ENCODE measurements around the gene TNK2. TPM values are rescaled to one million over a fixed set of nuclear protein-coding genes. Genes with fewer than 3 reads are reported as not detected.
"Not testable (repeated sequence)": the region's sequence is repeated elsewhere in the genome, so short reads cannot be mapped to it uniquely, and the experiment has no call there.

TNK2 gene
- total RNA-seq, 1 donor: 36.4 TPM

- no peaks in the 10 kb centered on the region for H3K27me3 ChIP-seq (ENCODE audit: insufficient read depth, low read length)
- no peaks in the 10 kb centered on the region for H3K9me3 ChIP-seq (ENCODE audit: low read depth, low read length)
- no peak overlapping the region for H3K4me3 ChIP-seq (ENCODE audit: low read length)
- H3K4me1 ChIP-seq (ENCODE audit: insufficient read depth, low read length): no peaks in the 10 kb centered on the region
Observed at GRCh38 chr3:195866686-195867511, 41.5 kb downstream of the TNK2 start.

DNA sequence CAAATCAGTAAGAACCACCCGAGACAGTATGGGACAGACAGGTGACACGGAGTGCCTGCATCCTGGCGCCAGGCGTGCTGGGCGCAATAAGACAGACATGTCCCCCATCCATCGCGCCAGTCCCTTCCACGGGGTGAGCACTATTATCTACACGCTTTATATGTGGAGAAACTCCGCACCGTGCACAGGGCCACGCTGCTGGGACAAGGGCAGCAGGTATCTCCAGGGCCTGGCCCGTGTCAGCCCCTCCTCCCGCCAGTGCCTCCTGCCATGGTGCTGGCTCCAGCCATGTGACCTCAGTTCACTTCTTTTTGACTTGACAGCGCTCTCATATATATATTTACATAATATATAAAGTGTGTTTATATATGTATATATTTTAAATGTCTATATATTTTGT, 42.6 kb downstream of the TNK2 start:
- Histone ChIP-seq H3K9me3 (ENCODE audit: low read depth, low read length) (no peaks in the 10 kb centered on the region), H3K4me1 (ENCODE audit: insufficient read depth, low read length) (no peaks in the 10 kb centered on the region), H3K4me3 (ENCODE audit: low read length) (no peak overlapping the region), H3K27me3 (ENCODE audit: insufficient read depth, low read length) (no peaks in the 10 kb centered on the region)

DNA sequence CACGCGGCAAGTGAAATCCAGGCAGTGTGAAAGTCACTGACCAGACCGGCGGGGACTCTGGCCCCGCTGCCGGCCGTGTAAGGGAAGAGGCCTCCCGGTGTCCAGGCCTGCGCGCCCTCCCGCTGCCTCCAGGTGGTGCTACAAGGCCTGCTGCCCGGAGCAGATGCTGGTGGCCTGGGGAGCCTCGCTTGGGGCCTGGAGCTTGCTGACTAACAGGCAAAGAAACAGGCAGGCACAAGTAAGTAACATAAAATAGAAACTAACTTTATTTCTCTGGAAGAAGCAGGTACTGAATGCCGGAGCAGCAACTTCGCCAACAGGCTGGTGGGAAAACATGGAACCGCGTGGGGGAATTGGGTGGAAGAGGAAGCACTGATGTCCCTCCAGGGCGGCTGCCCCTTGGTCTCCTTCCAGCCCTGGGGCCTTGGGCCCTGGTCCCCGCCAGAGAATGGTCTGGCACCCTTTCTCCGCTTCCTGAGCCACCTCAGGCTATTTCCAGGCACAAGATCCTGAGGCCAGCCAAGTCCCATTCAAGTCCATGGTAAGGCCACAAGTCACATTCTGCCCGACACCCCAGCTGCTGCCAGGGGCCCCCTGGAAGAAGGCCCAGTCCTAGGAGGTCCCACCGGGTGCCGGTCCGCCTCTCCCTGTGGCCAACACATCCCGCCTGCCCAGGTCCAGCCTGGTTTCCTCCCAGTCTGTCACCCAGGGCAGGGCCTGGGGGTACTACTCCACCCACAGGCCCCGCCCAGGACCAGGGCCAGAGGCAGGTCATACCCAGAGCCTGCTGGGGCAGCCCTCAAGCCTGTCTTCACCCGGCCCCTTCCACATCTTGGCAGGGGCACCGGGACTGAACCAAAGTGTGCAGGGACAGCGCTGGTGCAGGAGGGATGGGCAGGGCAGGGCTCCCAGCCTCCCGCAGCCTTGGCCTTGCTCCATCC, 45.0 kb downstream of the TNK2 start:
- peaks cover 6% of the 10 kb centered on the region for H3K4me1 ChIP-seq (ENCODE audit: insufficient read depth, low read length)
- no peaks in the 10 kb centered on the region for H3K27me3 ChIP-seq (ENCODE audit: insufficient read depth, low read length)
- H3K4me3 ChIP-seq (ENCODE audit: low read length): no peak overlapping the region
- H3K9me3 ChIP-seq (ENCODE audit: low read depth, low read length): no peaks in the 10 kb centered on the region

GRCh38 chr3:195862318-195862717, 46.0 kb downstream of the TNK2 start:
- not testable (repeated sequence) for H3K27me3 ChIP-seq (ENCODE audit: insufficient read depth, low read length); H3K4me3 ChIP-seq (ENCODE audit: low read length); H3K9me3 ChIP-seq (ENCODE audit: low read depth, low read length); H3K4me1 ChIP-seq (ENCODE audit: insufficient read depth, low read length)

- no peaks in the 10 kb centered on the region for H3K9me3 ChIP-seq (ENCODE audit: low read depth, low read length)
- H3K27me3 ChIP-seq (ENCODE audit: insufficient read depth, low read length): peaks cover 4% of the 10 kb centered on the region
- H3K4me1 ChIP-seq (ENCODE audit: insufficient read depth, low read length): peaks cover 6% of the 10 kb centered on the region
- no peak overlapping the region for H3K4me3 ChIP-seq (ENCODE audit: low read length)
Observed at GRCh38 chr3:195860456-195860855, 47.9 kb downstream of the TNK2 start.

- Histone ChIP-seq H3K27me3 (ENCODE audit: insufficient read depth, low read length) (peaks cover 4% of the 10 kb centered on the region), H3K4me3 (ENCODE audit: low read length) (no peak overlapping the region), H3K4me1 (ENCODE audit: insufficient read depth, low read length) (peaks cover 6% of the 10 kb centered on the region), H3K9me3 (ENCODE audit: low read depth, low read length) (no peaks in the 10 kb centered on the region)
Observed at GRCh38 chr3:195859846-195860411, 48.4 kb downstream of the TNK2 start.

- H3K9me3 ChIP-seq (ENCODE audit: low read depth, low read length): no peaks in the 10 kb centered on the region
- H3K4me1 ChIP-seq (ENCODE audit: insufficient read depth, low read length): peaks cover 6% of the 10 kb centered on the region
- peaks cover 4% of the 10 kb centered on the region for H3K27me3 ChIP-seq (ENCODE audit: insufficient read depth, low read length)
- no peak overlapping the region for H3K4me3 ChIP-seq (ENCODE audit: low read length)
Observed at GRCh38 chr3:195859061-195859845, 49.1 kb downstream of the TNK2 start.

GRCh38 chr3:195856410-195857084, 51.8 kb downstream of the TNK2 start:
- Histone ChIP-seq H3K4me3 (ENCODE audit: low read length) (no peak overlapping the region), H3K4me1 (ENCODE audit: insufficient read depth, low read length) (peaks cover 6% of the 10 kb centered on the region), H3K27me3 (ENCODE audit: insufficient read depth, low read length) (peaks cover 4% of the 10 kb centered on the region), H3K9me3 (ENCODE audit: low read depth, low read length) (no peaks in the 10 kb centered on the region)

DNA sequence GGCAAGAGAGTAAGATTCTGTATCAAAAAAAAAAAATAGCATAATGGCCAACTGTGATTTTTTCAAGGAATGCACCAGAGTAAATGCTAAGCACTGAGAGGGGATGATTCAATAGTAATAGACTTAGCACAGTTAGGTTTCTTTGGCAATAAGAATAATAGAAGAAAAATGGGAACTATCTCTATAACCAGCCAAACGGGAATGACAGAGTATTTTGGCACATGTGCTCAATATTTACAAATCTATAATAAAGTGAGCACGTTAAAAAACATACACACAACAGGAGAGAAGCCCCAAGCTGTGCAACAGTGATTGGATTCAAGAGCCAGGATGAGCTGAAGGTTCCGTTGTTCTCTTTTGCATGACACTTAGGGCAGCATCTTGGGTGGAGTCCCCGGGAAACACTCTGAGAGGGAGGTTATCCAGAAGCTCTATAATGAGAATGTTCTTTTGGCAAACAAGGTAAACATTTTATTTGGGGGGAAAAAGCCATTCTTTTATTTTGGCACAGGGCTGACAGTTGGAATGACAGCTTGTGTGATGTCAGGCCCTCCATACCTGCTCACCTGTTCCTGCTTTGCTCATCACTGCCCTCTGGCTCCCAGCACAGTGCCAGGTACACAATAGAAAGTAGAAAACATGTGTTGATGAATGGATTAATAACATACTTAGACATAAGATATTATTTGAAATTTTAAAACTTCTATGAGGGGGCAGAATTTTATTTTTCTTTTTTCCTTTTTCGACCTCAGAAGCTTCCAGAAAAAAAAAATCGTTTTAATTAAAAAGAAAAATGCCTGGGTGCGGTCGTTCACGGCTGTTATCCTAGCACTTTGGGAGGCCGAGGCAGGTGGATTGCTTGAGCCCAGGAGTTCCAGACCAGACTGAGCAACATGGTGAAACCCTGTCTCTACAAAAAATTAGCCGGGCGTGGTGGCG, 52.6 kb downstream of the TNK2 start:
- Histone ChIP-seq H3K4me3 (ENCODE audit: low read length) (no peak overlapping the region), H3K9me3 (ENCODE audit: low read depth, low read length) (no peaks in the 10 kb centered on the region), H3K4me1 (ENCODE audit: insufficient read depth, low read length) (peaks cover 9% of the 10 kb centered on the region), H3K27me3 (ENCODE audit: insufficient read depth, low read length) (peaks cover 4% of the 10 kb centered on the region)

DNA sequence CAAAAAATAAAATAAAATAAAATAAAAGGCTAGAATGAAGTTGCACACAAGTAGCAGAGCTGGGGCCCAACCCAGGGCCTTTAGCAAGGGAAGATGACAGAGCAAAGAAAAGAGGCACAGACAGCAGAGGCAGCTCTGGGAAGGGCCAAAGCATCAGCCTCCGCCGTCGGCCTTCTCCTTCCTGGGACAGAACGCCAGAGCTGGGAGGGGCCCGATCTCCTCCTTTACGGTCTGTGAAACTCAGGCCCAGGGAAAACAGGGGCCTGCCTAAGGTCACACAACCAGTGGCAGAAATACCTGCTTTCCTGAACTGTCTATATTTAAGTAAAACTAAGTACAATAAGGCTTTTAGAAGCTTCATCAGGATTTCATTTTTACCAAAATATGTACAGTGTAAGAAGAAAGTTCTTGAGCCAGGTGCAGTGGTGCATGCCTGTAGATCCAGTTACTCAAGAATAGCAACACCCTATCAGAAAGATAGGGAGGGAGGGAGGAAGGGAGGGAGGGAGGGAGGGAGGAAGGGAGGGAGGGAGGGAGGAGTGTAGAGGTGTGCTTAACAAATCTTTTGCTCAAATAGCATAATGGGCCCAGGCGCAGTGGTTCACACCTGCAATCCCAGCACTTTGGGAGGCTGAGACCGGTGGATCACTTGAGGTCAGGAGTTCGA, 53.6 kb downstream of the TNK2 start:
- Histone ChIP-seq H3K4me1 (ENCODE audit: insufficient read depth, low read length) (peaks cover 8% of the 10 kb centered on the region), H3K9me3 (ENCODE audit: low read depth, low read length) (no peaks in the 10 kb centered on the region), H3K4me3 (ENCODE audit: low read length) (no peak overlapping the region), H3K27me3 (ENCODE audit: insufficient read depth, low read length) (peaks cover 4% of the 10 kb centered on the region)

GRCh38 chr3:195853996-195854395, 54.4 kb downstream of the TNK2 start:
- no peak overlapping the region for H3K4me3 ChIP-seq (ENCODE audit: low read length)
- H3K9me3 ChIP-seq (ENCODE audit: low read depth, low read length): no peaks in the 10 kb centered on the region
- H3K27me3 ChIP-seq (ENCODE audit: insufficient read depth, low read length): peaks cover 4% of the 10 kb centered on the region
- peaks cover 4% of the 10 kb centered on the region for H3K4me1 ChIP-seq (ENCODE audit: insufficient read depth, low read length)

GRCh38 chr3:195853036-195853435, 55.3 kb downstream of the TNK2 start:
- no peaks in the 10 kb centered on the region for H3K9me3 ChIP-seq (ENCODE audit: low read depth, low read length)

More at GRCh38 chr3:195853036-195853435, 55.3 kb downstream of the TNK2 start:
- Histone ChIP-seq H3K4me1 (ENCODE audit: insufficient read depth, low read length) (peaks cover 4% of the 10 kb centered on the region), H3K4me3 (ENCODE audit: low read length) (no peak overlapping the region), H3K27me3 (ENCODE audit: insufficient read depth, low read length) (peaks cover 4% of the 10 kb centered on the region)

All from mononuclear cell (primary cell).